Measurements from ENCODE around the gene SOSTDC1. TPM values are rescaled to one million over a fixed set of nuclear protein-coding genes. Genes with fewer than 3 reads are reported as not detected.
"Not testable (repeated sequence)": the region's sequence is repeated elsewhere in the genome, so short reads cannot be mapped to it uniquely, and the experiment has no call there.

SOSTDC1 gene
- total RNA-seq, 2 donors from 2014 or later, result 2.3 to 3.0 TPM

DNA sequence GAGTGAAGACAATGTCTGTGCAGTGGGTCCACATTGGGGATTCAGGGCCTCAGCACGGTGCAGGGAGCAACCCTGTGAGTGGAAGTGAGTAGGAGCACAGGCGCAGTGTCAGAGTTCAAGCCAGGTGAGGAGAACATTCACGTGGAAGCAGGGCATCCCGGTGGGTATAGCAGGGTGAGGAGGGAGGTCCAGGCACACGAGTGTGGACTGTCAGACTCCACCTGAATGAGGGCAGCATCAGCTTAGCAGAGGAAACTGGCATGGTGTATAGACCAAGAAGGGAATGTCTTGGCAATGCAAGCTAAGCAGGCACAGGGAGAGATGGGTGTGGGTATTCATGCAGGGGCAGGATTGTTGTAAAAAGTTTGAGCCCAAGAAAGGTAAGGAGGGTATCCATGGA lies 45.8 kb upstream of the SOSTDC1 start:
- Histone ChIP-seq H3K27me3 (replicated peaks; ENCODE audit: insufficient read depth) (no peaks in the 10 kb centered on the region), H3K4me1 (replicated peaks) (no peaks in the 10 kb centered on the region), H3K4me3 (no peak overlapping the region), H3K36me3 (no peaks in the 10 kb centered on the region), H3K9me3 (no peaks in the 10 kb centered on the region), H3K27ac (no peak overlapping the region)
- 92% methylated on average over 5 of the region's 5 CpGs for WGBS
- TF ChIP-seq, protein P1, sequence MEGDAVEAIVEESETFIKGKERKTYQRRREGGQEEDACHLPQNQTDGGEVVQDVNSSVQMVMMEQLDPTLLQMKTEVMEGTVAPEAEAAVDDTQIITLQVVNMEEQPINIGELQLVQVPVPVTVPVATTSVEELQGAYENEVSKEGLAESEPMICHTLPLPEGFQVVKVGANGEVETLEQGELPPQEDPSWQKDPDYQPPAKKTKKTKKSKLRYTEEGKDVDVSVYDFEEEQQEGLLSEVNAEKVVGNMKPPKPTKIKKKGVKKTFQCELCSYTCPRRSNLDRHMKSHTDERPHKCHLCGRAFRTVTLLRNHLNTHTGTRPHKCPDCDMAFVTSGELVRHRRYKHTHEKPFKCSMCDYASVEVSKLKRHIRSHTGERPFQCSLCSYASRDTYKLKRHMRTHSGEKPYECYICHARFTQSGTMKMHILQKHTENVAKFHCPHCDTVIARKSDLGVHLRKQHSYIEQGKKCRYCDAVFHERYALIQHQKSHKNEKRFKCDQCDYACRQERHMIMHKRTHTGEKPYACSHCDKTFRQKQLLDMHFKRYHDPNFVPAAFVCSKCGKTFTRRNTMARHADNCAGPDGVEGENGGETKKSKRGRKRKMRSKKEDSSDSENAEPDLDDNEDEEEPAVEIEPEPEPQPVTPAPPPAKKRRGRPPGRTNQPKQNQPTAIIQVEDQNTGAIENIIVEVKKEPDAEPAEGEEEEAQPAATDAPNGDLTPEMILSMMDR (IDR thresholded peaks at IDR 0.05), result no peak
- no peak for TF ChIP-seq POLR2A (IDR thresholded peaks at IDR 0.05)
- no peak for TF ChIP-seq POLR2AphosphoS5 (IDR thresholded peaks at IDR 0.05)
- DNase-seq (ENCODE audit: low spot score), result no peak
- intact Hi-C loops (cut with DNase I), result no loop called here

DNA sequence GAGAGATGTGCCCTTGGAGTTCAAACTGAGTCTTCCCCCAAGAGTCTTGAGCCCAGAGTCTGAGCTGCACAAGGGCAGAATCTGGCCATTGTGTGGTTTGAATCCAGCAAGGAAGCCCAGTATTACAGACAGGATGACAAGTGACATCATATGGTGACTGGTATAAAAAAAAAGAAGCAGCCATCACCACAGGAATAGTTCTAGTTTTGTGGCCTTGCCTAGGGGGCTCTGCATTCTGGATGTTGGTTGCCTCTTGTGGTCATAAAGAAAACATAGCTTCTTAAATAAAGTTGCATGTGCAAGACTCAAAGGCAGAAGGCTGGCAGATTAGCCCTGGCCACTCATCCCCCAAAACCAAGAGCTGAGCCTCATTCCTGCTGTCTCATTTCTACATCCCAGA lies 44.3 kb upstream of the SOSTDC1 start:
- H3K9me3 ChIP-seq, result no peaks in the 10 kb centered on the region
- no peak overlapping the region for H3K27ac ChIP-seq
- no peak for TF ChIP-seq POLR2AphosphoS5 (IDR thresholded peaks at IDR 0.05)
- TF ChIP-seq POLR2A (IDR thresholded peaks at IDR 0.05), result no peak
- TF ChIP-seq, protein P1 (IDR thresholded peaks at IDR 0.05), result no peak
- no peaks in the 10 kb centered on the region for H3K36me3 ChIP-seq
- no peaks in the 10 kb centered on the region for H3K27me3 ChIP-seq (replicated peaks; ENCODE audit: insufficient read depth)
- DNase-seq (ENCODE audit: low spot score), result no peak
- H3K4me3 ChIP-seq, result no peak overlapping the region
- no peaks in the 10 kb centered on the region for H3K4me1 ChIP-seq (replicated peaks)
- intact Hi-C loops (cut with DNase I), result no loop called here

DNA sequence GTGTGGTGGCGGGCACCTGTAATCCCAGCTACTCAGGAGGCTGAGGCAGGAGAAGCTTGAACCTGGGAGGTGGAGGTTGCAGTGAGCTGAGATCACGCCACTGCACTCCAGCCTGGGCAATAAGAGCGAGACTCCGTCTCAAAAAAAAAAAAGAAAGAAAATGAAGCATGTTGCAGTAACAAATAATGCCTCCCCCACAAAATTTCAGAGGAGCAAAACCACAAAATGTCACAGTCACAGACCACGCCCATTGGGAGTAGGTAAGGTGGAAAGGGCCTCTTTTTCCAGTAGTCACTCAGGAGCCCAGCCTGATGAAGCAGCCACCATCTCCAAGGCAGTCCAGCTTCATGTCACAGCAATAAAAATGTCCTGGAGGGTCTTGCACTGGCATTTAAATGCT lies 40.9 kb upstream of the SOSTDC1 start:
- H3K27me3 ChIP-seq (replicated peaks; ENCODE audit: insufficient read depth); H3K9me3 ChIP-seq; H3K4me1 ChIP-seq (replicated peaks); H3K36me3 ChIP-seq; DNase-seq (ENCODE audit: low spot score); H3K4me3 ChIP-seq; H3K27ac ChIP-seq; intact Hi-C loops (cut with DNase I): not testable (repeated sequence)
- WGBS, result 75% methylated on average over 5 of the region's 5 CpGs

DNA sequence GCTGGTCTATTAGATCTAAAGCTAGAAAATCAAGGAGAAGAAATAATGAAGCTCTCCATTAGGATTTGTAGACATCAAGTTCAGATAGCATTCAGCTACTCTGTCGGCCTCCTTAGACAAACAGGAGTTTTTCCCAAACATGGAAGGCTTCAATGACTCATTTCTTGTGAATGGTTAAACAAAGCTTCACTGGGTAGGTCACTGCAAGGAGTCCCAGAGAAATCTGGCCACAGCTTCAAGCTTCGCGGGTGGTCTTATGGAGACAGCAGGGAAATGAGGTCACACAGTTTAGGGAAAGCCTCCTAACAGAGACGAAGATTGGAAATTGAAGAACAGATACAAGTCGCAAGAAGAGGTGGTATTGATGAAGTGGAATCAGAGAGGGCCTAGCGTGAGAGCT lies 38.5 kb upstream of the SOSTDC1 start:
- TF ChIP-seq POLR2AphosphoS5 (IDR thresholded peaks at IDR 0.05) (no peak), POLR2A (IDR thresholded peaks at IDR 0.05) (no peak)
- TF ChIP-seq, protein P1 (IDR thresholded peaks at IDR 0.05), result no peak
- Histone ChIP-seq H3K9me3 (no peaks in the 10 kb centered on the region), H3K4me1 (replicated peaks) (no peaks in the 10 kb centered on the region), H3K4me3 (no peak overlapping the region), H3K27me3 (replicated peaks; ENCODE audit: insufficient read depth) (no peaks in the 10 kb centered on the region), H3K36me3 (no peaks in the 10 kb centered on the region), H3K27ac (no peak overlapping the region)
- DNase-seq (ENCODE audit: low spot score), result no peak
- WGBS, result 85% methylated on average over 6 of the region's 6 CpGs
- intact Hi-C loops (cut with DNase I), result no loop called here

DNA sequence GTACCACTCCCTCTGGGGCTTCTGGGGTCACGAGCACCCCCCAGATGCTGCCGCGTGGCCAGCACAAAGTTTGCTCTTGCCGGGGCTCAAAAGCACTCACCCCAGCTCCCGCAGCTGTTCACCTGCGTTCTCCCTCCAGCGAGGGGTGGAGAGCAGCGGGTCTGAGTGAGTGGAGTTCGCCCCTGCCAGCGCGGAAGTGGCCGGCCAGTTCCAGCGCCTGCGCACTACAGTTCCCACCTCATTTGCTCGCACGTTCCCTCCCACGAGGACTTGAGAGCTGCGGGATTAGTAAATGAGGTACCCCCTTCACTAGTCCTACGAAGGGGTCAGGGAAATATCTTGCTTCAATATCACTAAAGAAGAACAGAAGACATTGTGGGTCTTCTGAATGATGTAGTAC lies 36.8 kb upstream of the SOSTDC1 start:
- 95% methylated on average over 19 of the region's 19 CpGs for WGBS
- Histone ChIP-seq H3K4me1 (replicated peaks) (no peaks in the 10 kb centered on the region), H3K36me3 (no peaks in the 10 kb centered on the region), H3K27ac (no peak overlapping the region), H3K27me3 (replicated peaks; ENCODE audit: insufficient read depth) (no peaks in the 10 kb centered on the region), H3K4me3 (no peak overlapping the region), H3K9me3 (no peaks in the 10 kb centered on the region)
- TF ChIP-seq POLR2AphosphoS5 (IDR thresholded peaks at IDR 0.05) (no peak), POLR2A (IDR thresholded peaks at IDR 0.05) (no peak)
- TF ChIP-seq, protein P1 (IDR thresholded peaks at IDR 0.05), result no peak
- intact Hi-C loops (cut with DNase I), result no loop called here
- no peak for DNase-seq (ENCODE audit: low spot score)

Measured in prostate gland (tissue), 2 donors.